ENCODE data around the gene HOXA2.

DNA sequence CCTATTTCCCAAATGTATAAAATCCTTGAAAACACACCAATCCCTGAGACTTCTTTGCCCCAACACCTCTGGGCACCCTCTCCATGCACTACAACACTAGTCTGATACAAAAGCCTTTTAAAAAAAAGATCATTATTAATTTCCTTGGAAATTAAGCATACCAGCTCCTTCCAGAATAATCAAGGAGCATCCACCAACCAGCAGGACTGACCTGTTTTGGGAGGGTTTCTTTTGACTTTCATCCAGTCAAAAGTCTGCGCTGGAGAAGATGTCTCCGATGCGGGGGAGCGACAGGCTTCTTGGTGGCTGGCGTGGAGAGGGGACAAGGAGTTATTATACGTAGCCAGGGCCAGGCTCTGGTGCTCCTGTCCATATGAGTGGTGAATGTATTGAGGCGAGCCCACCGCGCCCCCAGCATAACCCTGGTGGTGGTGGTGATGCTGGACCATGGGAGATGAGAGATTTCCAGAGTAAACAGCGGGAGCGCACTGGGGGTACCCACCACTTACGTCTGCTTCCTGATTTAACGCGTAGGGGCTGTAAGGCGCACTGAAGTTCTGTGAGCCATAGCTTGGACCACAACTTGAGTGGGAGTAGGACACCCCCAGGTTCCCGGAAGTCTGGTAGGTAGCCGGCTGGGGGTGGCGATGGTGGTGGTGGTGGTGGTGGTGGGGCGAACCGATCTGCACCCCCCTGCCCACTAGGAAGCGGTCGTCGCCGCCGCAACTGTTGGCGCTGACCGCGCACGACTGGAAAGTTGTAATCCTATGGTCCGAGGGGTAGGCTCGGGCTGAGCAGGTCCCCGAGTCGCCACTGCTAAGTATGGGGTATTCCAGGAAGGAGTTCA, 7.2 kb downstream of the HOXA2 start:
- TF ChIP-seq POLR2A (IDR thresholded peaks at IDR 0.05; ENCODE audit: low read depth, low read length) = no peak
- TF ChIP-seq TAF1 (IDR thresholded peaks at IDR 0.05; ENCODE audit: borderline replicate concordance, low read depth, low read length) = no peak

All from GM12892 (cell line).